Islet of Langerhans (tissue), 1 donor: Measurements from ENCODE around the gene C17orf114.
"Not testable (repeated sequence)": the region's sequence is repeated elsewhere in the genome, so short reads cannot be mapped to it uniquely, and the experiment has no call there.

ENCODE experiments used
- FAIRE-seq: peaks from one replicate; lab custom pipeline; 2011; peaks lifted over from hg19 to GRCh38; lab: Jason Lieb, UNC

Gene C17orf114

DNA sequence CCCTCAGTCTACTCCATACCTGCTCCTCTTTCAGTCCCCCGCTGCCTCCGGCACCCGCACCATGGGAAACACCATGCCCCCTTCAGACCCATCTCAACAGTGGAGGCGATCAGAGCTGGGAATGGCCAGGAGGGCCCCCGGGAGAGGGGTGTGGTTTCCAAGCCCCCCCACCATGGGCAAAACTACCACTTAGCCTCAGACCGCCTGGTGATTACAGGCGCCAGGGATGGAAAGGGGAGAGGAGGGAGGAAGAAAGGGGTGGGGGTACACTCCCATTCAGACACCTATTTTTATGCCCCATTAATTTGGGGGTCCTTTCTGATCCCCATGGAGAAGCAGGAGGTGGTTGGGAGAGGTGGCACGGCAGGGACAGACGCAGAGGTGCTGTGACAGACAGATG, at the start of gene C17orf114:
TSS of gene C17orf114 (minus strand) at position 101 of the 400 bp plus-strand sequence.
- no peak for FAIRE-seq

DNA sequence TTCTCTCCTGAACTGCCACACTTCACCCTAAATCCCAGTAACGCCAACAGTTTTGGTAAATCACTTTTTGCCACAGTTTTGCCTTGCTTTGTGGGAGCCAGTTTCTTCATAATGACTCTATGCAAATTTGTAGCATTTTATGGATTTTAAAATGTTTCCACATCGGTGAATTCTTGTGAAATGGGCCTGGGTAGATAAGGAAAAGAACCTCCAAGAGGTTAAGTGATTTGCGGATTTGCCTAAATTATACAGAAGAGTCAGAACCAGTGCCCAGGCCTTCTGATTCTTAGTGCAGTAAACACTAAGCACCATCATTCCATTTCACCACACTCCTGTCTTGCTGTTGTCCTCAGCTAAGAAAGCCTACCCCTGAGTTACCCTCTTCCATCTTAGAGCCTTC, 49.0 kb upstream of the C17orf114 start:
- no peak for FAIRE-seq

DNA sequence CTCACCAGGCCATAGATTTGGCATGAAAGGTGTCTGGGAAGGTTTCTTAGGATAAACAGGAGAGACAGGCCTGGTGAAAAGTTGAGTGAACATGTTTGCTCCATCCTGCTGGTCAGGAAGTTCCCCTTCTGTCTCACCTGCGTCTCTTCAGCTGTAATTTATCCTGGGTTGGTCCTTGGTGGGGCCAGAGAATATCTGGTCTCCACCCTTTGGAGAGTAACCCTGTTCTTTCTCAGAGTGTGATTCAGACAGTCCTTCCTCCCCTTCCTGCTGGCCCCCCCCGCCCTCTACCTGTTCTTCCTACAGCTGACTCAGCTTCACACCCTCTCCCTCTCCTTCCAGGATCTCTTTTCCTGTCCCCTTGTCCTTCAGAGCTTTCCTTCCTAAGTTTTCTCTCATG, 48.1 kb upstream of the C17orf114 start:
- FAIRE-seq, result no peak

DNA sequence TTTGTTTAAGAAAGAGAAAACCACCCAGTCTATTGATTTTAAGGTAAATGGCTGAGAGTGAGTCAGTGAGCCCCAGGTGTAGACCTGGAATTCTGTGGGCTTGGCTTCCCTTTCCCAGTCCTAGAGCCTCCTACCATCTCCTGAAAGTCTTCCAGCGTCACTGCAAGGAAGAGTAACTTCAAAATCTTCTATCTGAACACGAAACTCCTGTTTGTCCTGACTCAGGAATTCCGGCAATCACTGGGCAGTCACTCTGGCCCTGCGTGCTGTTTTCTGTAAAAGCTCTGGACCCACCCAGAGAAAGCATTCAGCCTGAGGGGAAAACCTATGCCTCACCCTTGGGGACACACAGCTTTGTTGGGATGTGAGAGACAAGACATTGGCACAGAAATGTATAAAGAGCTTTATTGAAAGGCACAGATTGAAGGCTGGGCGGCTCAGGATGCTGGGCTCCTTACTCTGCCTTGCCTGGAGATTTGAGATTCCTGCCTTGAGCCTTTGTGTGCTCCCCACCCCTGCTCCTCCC, 46.9 kb upstream of the C17orf114 start:
- FAIRE-seq, result no peak

DNA sequence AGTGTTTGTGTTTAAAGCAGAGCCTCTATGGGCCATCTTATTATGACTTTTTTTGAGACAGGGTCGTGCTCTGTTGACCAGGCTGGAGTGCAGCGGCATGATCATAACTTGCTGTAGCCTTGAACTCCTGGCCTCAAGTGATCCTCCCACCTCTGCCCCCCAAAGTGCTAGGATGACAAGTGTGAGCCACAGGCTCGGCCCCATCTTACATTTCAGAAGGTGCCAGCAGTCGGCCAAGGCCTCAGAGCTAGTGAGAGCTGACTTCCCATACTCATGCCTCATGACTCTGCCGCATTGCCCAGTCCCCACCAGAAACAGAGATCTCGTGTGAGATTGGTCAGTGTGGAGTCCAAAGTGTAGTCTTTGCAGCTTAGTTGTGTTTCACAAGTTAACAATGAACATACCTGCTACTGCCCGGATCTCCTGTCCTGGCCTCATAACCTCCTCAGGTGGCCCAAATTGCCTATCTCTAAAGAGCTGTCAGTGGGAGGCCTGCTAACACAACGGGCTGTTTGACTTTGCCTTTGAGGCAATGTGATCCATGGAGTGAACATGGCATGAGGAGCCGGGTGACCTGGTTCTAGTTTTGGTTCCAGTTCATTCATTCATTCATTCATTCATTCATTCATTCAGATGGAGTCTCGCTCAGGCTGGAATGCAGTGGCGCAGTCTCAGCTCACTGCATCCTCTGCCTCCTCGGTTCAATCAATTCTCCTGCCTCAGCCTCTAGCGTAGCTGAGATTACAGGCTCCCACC, 44.7 kb upstream of the C17orf114 start:
- no peak for FAIRE-seq

DNA sequence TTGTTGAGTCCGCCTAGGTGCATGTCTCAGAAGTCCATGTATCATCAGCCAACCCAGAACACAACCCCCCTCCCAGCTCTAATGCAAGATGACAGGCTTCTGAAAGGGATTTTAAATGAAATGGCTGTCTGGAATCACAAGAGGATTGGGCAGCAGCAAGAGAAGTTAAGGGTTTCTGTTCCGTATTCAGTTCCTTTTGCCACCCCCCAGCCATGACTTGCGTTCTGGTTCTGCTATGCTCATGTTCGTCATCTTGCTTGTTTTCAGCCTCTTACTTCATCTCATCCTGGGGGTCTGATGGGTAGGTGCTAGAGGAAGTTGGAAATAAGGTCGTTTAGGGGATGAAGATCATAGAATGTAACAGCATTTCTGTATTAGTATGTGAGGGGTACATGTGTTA, 43.0 kb upstream of the C17orf114 start:
- FAIRE-seq, result no peak

DNA sequence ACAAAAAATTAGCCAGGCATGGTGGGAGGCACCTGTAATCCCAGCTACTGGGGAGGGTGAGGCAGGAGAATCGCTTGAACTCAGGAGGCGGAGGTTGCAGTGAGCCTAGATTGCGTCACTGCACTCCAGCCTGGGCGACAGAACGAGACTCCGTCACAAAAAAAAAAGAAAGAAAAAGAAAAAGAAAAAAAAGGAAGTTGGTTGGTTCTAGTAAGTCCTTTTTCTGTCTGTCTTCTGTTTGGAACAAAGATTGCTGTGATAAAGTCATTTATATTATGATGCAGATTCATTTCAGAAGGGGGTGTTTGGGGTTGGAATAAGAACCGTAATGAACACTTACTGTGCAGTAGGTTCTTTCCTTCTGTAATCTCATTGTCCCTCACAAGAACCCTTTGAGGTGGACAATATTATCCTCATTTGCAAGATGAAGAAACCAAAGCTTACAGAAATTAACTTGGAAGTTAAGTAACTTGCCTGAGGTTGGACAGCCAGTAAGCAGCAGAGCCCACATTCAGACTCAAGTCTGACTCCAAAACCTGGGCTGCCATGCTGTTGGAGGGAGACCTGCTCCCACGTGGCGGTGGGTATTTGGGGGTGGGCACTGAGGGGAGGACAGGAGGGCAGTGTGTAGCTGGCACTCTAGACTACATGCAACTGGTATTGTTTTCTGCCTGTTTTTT, 41.3 kb upstream of the C17orf114 start:
- FAIRE-seq, result no peak

DNA sequence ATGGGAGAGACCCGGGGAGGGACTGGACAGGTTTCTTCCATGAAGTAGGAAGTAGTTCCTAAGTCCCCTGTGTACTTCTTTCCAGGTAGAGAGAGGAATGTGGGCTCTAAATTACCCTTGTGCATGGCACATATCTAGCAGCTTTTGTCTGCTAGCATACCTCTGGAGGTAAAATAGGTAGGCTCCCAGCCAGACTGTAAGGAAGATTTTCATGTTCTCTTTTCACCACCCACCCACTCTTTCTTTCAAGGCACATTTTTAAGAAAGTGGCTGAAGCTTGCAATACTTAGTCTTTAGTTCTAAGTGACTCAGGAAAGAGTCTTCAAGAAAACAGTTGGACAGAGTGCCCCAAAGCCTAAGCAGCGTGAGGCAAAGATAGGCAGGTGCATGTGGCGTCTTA, 40.2 kb upstream of the C17orf114 start:
- no peak for FAIRE-seq

DNA sequence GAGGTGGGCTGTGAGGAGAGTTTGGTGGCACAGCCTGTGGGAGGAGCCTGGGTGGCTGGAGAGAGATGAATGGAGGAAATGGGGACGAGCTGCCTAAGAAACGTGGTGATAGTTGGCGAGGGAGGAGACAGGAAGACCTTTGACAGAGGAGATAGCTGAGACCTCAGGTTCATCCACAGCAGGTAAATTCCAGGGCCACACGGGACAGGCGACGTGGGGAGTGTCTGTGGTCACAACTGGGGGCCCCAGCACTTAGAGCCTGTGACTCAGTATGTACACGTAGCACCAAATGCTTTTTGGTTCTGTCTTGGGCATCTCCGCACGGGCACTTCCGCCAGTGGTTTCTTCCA, 38.7 kb upstream of the C17orf114 start:
- FAIRE-seq, result no peak

DNA sequence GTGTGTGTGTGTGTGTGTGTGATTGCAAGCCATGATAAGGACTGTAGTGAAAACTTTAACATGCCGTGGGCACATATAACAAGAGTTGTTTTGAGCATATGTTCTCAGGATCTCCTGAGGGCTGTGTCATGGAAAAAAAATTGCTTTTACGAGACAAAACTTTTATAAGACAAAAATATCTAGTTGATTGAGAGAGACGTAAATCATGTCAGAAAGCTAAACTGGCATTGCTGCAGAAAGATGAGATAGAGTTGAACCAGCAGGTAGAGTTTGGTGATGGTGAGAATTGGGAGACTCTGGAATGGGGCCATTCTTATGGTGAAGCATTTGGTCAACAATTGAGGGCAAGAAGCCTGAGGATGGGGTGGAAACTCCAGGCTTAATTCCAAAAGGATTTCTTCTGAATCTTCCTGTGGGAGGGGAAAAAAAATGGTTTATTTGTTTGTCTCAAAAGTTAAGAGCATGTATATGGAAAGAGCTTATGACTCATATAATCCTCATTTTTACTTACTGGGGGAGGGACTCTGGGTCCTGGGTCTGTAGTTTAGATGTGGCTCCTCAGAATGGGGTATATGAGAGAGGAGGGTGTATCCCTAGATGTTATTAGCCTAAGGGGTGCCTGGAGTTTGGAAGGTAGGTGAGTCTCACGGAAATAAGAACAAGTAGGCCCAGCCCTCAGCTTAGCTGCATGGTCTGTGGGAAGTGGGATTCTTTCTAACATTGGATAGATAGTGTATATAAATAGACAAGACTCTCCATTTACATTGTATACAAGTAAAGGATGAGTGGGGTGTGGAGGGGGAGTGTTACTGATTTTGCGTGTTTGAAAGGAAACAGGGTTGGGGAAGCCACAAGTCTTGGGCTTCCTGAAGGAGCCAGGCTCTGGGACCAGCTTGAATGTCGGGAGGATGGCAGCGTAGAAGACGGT, 38.1 kb upstream of the C17orf114 start:
- FAIRE-seq, result no peak

DNA sequence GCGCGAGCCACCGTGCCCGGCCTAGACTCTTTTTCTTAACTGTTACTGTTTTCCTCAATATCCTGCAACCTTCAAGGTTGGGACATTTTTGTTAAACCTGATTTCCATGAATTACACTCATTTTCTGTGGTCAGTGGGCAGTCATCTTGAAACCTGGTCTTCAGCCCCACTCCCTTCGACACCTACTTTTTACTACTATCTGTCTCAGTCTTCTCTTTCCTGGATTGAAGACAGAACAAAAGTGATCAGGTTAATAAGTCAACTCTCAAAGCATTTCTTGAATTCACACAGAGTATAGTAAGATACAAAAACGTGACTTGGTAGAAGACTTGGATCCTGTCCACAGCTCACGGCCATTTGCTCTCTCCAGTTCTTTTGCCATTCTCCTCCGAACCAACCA, 37.1 kb upstream of the C17orf114 start:
- FAIRE-seq, result no peak

DNA sequence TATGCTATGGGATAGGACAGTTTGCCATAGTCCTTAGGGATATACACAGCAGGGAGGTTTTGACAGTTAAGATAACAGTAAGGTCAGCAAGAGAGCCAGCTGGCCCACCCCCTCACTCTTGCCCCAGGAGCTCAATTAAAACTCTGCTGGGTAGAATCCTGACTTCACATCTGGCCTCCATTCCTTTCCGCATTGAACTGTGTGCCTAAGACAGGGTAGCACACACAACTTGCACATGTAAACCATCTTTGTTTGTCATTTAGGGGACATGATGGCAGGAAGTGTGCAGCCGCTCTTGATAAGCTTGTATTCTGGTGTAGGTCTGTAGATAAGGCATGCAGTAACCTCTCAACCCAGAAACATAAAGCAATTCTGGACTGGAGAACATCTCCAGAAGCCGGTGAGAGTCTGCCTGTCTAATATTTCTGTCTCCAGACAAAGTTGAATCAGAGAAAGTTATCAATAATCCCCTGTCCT, 36.2 kb upstream of the C17orf114 start:
- no peak for FAIRE-seq

DNA sequence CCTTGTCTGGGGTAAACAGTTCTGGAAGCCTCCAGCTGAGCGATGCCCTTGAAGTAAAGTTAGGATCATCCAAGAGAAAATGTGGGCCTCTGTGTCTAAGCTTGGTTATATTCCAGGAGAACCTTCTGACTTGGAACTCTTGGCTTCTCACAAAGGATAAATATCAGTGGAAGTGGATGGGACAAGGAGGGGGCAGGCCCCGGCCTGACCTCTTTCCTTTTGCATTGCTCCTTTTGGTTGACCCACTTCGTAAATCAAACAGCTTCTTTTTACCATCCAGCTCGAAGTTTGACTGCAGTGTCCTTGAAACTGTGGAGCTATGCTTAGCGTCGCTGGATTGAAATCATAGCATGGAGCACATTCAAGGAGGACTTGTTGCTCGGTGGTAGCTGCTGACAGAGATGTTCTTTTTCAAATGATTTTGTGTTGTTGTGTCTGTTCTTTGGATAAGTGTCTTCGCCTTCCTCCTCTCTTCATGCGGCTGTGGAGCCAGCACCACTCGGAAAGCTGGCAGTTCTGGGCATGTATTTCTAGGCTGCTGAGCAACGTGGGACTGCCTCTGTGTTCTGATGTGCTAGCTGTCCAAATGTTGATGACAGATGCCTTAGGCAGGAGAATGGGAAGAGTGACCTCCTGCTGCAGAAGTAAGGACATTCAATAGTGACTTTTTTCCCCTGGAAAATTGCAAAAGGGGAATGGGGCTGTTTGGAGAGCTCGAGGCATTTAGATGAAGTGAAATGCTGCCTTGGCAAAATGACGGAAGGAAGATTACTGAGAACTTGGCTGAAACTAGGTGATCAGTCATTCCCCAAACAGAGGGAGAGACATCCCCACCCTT, 35.6 kb upstream of the C17orf114 start:
- FAIRE-seq, result no peak

DNA sequence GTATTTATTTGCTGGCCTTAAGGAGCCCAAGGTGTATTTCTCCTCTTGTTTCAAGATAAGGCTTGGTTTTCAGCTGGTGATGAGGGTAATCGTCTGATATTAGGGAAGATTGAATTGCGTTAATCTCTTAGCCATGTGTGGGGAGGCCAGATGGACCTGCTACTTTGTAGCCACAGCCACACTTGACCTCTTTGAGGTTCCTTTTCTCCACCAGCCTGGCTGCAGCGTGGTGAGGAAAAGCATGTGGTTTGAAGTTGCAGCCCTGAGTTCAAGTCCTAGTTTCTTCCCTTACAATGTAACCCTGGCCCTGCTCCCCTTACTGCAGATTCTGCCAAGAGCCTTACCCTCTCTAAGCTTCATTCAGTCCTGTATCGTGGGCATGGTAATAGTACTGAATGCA, 34.1 kb upstream of the C17orf114 start:
- no peak for FAIRE-seq

DNA sequence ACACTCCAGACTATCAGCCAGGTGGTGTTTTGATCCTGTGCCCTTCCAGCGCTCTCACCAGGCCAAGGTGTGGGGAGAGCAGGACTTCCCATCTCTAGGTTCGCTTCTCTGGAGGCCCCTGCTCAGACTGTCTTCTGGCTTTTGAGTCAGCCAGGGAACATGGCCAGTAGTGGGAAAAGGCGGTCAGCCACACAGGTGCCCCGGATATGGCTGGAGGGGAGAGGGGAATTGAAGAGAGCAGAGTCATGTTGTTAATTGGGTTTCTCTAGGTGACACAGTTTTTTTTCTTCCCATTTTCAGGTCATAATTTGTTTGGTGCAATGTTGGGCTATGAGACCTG, 32.5 kb upstream of the C17orf114 start:
- no peak for FAIRE-seq

DNA sequence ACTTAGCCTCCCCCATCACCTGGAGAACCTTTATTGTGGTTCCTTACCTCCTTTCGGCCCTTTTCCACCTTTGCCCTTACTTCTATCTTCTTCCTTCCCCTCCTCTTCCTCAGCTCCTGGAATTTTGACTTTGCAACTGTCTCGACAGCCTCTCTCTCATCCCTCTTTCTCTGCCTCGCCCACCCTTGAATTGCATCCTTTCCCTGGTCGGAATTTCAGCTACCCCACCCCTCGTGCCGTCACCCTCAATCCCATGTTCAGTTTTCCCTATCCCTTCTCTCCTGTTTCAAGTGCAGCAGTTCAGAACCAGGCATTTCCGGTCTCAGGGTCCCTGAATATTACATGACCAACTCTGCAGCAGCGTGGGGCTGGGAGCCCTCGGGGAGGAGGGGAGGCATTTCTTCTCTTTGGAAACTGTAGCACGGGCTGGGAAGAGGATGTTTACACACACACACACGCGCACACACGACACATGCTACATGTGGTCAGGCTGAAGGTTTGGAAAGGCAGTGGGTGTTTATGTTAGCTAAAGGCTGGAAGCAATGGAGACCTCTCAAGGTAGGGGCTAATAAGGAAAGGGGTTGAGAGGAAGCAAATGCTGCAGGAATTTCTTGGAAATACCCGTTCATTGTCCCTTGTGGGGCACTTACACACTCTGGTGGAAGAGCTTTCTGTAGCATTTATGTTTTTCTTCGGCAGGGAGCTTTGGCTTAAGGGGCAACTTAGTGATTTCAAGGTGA, 32.0 kb upstream of the C17orf114 start:
- no peak for FAIRE-seq

DNA sequence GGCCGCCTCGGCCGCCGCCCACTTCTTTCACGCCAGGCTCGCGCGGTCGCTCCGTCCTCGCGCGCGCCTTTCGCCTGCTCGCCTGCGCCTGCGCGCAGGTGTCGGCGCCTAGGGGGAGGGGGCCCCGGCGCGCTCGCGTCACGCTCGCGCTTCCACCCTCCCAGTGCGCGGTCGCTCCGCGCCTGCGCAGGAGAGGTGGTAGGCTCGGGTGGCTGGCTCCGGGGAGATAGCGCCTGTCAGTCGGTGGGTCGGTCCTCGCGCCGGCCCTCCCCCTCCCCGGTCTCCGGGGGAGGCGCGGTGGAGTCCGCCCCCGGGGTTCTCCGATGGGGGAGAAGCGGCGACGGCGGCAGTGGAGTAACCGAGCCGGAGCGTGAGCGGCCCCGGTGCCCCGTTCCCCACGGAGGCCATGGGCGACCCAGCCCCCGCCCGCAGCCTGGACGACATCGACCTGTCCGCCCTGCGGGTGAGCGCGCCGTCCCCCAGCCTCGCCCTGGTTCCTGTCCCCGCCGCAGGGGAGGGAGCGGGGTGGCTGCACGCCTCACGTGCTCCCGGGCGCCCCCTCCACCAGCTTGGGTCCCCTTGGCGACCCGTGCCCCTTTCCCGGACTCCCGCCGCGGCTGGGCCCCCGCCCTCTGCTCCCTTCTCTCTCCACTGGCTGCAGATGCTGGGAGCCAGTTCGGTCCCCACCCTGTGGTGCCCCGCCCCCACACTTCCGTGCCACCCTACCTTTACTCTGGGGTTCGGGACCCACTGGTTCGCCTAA, 31.2 kb upstream of the C17orf114 start, which contains the start of gene MINK1:
TSS of gene MINK1 (plus strand) at position 163 of the 763 bp plus-strand sequence. CDS start at position 407, 244 bp downstream.
- FAIRE-seq, result no peak

DNA sequence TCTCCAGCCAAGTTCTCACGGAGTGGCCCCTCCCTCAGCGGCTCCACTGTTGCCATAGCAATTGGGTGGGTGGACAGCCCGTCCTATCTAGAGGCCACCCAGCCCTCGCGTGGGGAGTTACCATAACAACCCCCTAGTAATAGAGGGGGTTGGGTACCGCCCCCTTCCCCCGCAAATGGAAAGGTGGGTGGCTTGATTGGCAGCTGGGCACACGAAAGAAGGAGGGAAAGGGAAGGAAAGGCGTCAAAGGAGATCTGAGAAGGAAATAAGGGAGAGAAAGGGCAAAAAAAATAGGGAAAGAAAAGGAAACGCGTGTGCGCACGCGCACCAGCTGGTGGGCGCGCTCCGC, 30.7 kb upstream of the C17orf114 start:
- not testable (repeated sequence) for FAIRE-seq

DNA sequence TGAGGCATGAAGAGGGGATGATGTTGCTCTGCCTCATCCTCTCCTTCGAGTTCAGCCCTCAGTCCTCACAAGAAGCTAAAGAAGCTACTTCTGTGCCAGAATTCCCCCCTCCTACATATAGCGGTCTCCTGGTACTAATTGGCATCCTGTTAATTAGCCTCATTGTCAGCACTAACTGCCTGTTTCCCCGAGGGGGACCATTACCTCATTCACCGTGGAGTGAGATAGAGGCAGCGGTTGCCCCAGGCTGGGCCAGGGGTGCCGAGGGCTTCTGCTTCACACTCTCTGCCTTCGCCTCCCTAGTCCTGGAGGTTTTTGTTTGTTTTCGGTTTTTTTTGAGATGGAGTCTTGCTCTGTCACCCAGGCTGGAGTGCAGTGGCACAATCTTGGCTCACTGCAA, 25.3 kb upstream of the C17orf114 start:
- no peak for FAIRE-seq

DNA sequence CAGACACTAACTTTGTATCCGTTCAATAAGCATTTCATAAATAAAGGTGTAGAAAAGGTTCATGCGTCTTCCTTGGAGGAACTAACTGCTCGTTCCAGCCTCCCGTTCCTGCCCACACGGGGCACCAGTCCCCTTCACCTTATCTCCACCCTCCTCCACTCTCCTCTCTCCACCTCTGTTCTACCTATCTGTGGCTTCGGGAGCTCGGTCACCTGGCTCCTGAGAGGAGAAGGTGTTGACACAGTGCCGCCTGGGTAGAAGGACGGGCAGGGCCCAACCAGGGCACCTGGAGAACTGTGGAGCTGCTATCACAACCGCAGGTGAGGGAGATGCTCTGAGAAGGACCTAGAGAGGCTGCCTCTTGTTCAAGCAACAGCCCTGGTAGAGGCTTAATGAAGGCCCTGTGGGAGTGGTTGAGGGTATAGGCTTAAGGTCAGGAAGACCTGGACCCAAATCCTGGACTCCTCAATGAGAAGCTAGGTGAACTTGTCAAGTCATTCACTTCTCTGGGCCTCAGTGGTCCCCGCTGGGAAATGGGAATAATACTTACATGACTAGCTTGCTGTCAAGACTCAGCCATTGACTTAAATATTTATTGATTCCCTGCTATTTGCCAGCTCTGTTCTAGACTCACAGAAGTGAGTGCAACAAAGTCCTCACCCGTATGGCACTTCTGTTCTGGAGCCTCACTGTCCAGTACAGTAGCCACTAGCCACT, 21.4 kb upstream of the C17orf114 start:
- no peak for FAIRE-seq
